Gastroesophageal sphincter (tissue), 3 donors: ENCODE measurements around the gene DEPDC1.

ENCODE experiments used
- CTCF ChIP-seq, 4 experiments: fragments of 200-600 bp in 2 of 4; fragments of 450-650 bp in 2 of 4; sonication (generic) in 1 of 4; IDR thresholded peaks; one replicate each; pipeline ENCODE4 v1.5.1; 2017 to 2019; ENCODE audit warnings: antibody characterized with exemption in 4 of 4, mild to moderate bottlenecking in 2 of 4, moderate library complexity in 2 of 4
- EP300 ChIP-seq: sonication (generic); formaldehyde crosslinking; IDR thresholded peaks from one replicate; pipeline ENCODE4 v1.6.1; 2017; ENCODE audit warnings: antibody characterized with exemption, mild to moderate bottlenecking
- POLR2A ChIP-seq, 2 donors: fragments of 450-650 bp; IDR thresholded peaks; one replicate each; pipeline ENCODE4 v1.6.1; 2017; ENCODE audit warnings: antibody characterized with exemption in 2 of 2, mild to moderate bottlenecking in 2 of 2, moderate library complexity in 1 of 2
- POLR2AphosphoS5 ChIP-seq: sonication (generic); formaldehyde crosslinking; IDR thresholded peaks from one replicate; pipeline ENCODE4 v1.6.1; 2017; ENCODE audit warnings: antibody characterized with exemption

GRCh38 chr1:68542586-68542985 lies 45.7 kb upstream of the DEPDC1 start:
- no peak for TF ChIP-seq CTCF (IDR thresholded peaks at IDR 0.05)
- no peak for TF ChIP-seq POLR2AphosphoS5
- TF ChIP-seq EP300: no peak
- no peak for TF ChIP-seq POLR2A (IDR thresholded peaks at IDR 0.05)
